Embryonic facial prominence (tissue), 1 donor: ENCODE results near the gene ACER1.

Experiments used
- DNase-seq: peaks from one replicate; pipeline ENCODE4 v3.0.0-alpha.2; 2016; ENCODE audit errors: extremely low spot score

The ACER1 gene

GRCh38 chr19:6268382-6268771 is 65.0 kb downstream of the ACER1 start:
- no peak for DNase-seq

DNA sequence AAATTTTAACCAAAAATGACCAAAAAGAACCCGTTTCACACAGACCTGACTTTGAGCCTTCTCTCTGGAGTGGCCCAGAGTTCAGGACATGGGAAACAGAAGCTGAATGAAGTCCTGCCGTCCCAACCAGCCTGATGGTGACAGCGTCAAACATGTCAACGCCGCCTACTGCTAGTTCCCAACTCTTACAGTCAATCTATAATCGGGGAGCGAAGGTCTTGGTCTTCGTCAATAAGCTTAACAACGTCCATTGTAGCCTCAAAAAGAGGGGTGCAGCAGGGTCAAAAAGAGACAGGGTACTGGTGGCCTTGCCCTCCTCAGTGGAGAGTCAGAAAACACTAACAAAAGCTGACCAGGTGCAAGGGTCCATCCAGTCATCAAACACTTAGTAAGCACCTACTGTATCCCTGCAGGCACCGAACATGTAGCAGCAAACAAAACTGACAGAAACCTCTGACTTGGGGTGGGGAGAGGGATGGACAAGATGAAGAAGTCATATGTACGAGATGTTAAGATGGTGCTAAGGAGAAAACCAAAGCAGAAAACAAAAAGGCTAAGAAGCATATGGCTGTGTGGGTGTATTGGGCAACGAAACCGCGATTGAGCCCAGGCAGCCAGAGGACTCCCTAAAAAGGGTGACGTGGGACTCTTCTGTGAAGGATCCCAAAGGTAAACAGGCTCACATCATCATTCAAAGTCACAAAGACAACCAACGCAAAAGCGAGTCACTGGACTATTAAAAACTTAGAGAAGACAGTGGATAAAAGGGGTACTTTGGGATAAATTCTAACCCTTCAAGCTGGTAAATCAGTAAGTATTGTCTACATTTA is 65.6 kb downstream of the ACER1 start:
- no peak for DNase-seq

DNA sequence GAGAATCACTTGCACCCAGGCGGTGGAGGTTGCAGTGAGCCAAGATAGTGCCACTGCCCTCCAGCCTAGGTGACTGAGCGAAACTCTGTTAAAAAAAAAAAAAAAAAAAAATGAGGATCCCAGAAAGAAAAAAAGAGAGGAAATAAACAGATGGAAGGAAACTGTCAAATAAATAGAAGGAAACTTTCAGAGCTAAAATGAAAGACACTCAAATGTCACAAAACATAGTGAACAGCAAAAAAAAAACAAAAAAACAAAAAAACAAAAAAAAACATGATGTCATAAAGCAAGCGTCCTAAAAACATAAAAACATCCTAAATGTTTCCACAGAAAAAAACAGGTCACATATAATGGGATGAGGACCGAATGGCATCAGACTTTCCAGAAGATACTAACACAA is 68.6 kb downstream of the ACER1 start:
- DNase-seq: no peak

GRCh38 chr19:6263735-6264444 is 69.5 kb downstream of the ACER1 start:
- no peak for DNase-seq

GRCh38 chr19:6263306-6263705 is 70.1 kb downstream of the ACER1 start:
- no peak for DNase-seq

GRCh38 chr19:6262519-6262918 is 70.9 kb downstream of the ACER1 start:
- no peak for DNase-seq

DNA sequence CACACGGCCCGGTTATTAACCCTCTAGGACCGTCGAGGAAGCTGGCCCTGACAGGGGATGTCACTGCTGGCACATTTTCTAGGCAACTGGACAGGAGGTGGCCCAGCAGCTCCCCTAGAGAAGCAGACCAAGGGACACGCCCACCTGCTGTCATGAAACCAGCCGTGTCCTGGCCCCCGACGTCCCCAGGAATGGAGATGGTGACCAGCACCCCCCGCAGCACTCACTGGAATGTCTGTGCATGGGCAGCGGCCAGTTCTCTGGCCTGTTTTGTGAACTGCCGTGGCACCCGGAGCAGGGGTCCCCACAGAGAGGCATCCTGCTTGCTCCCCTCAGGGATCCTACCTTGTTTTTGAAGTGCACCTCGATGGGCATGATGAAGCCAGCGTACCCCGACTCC is 71.5 kb downstream of the ACER1 start:
- DNase-seq: no peak

- DNase-seq: no peak
Observed at GRCh38 chr19:6260912-6261650, 72.3 kb downstream of the ACER1 start.

GRCh38 chr19:6260376-6260775 is 73.0 kb downstream of the ACER1 start:
- no peak for DNase-seq

GRCh38 chr19:6259312-6259861 is 74.0 kb downstream of the ACER1 start:
- DNase-seq: no peak

- no peak for DNase-seq
Observed at GRCh38 chr19:6258812-6259311, 74.5 kb downstream of the ACER1 start.
